Measurements from ENCODE around the gene ZXDC. TPM values are rescaled to one million over a fixed set of nuclear protein-coding genes. Genes with fewer than 3 reads are reported as not detected.

The ZXDC gene
- total RNA-seq, 8 experiments from 2014 or later: 15.1 to 32.0 (median 24.2) TPM

- no peak overlapping the region for H3K4me3 ChIP-seq
- H3K27ac ChIP-seq: no peak overlapping the region
- in situ Hi-C loops (cut with MboI; ENCODE audit: low pct_unique_long_range_greater_than_20kb in 2 of 9, low sequenced_read_pairs in 9 of 9, unreplicated experiment in 9 of 9): loop anchor here in 8 of 9 experiments (5.0 to 25.0 kb wide), 3 partner anchors 143 to 253 kb away; no protein-coding TSS in a partner anchor
- H3K4me1 ChIP-seq (replicated peaks in 1 of 2): peaks cover 8 to 18% of the 10 kb centered on the region in 2 donors
- ATAC-seq (replicated peaks in 6 of 8): no peak
- 24 to 92% (median 75%) methylated on average over 2 to 4 of the region's 4 CpGs; no CpG with 5 or more reads in 6 of the 10 experiments for WGBS, 10 experiments
Measured at GRCh38 chr3:126390751-126391150, 84.9 kb downstream of the ZXDC start.

GRCh38 chr3:126390201-126390600 lies 85.5 kb downstream of the ZXDC start:
- WGBS, 10 experiments: 82 to 100% (median 97%) methylated on average over 1 to 11 of the region's 15 CpGs; no CpG with 5 or more reads in 3 of the 10 experiments
- in situ Hi-C loops (cut with MboI; ENCODE audit: low pct_unique_long_range_greater_than_20kb in 2 of 9, low sequenced_read_pairs in 9 of 9, unreplicated experiment in 9 of 9): loop anchor here in 8 of 9 experiments (5.0 to 25.0 kb wide), 3 partner anchors 143 to 253 kb away; no protein-coding TSS in a partner anchor
- no peak overlapping the region for H3K4me3 ChIP-seq
- no peak for ATAC-seq (replicated peaks in 6 of 8)
- H3K27ac ChIP-seq: no peak overlapping the region
- H3K4me1 ChIP-seq (replicated peaks in 1 of 2): peaks cover 8 to 17% of the 10 kb centered on the region in 2 donors

- ATAC-seq (replicated peaks in 6 of 8): no peak
- Histone ChIP-seq H3K4me3 (no peak overlapping the region), H3K4me1 (replicated peaks in 1 of 2) (peaks cover 4 to 12% of the 10 kb centered on the region in 2 donors), H3K27ac (no peak overlapping the region)
- in situ Hi-C loops (cut with MboI; ENCODE audit: low pct_unique_long_range_greater_than_20kb in 2 of 9, low sequenced_read_pairs in 9 of 9, unreplicated experiment in 9 of 9): loop anchor here in 8 of 9 experiments (5.0 to 25.0 kb wide), 4 partner anchors 135 to 252 kb away; no protein-coding TSS in a partner anchor
- WGBS, 10 experiments: 46 to 100% (median 80%) methylated on average over 1 to 9 of the region's 17 CpGs; no CpG with 5 or more reads in 5 of the 10 experiments
Measured at GRCh38 chr3:126389794-126390146, 85.9 kb downstream of the ZXDC start.

- in situ Hi-C loops (cut with MboI; ENCODE audit: low pct_unique_long_range_greater_than_20kb in 2 of 9, low sequenced_read_pairs in 9 of 9, unreplicated experiment in 9 of 9): loop anchor here in 7 of 9 experiments (10.0 to 25.0 kb wide), 3 partner anchors 134 to 252 kb away; no protein-coding TSS in a partner anchor
- WGBS, 10 experiments: 0 to 31% (median 2%) methylated on average over 2 to 23 of the region's 58 CpGs; no CpG with 5 or more reads in 4 of the 10 experiments
- peak overlapping the region in 4 of 5 donors; percentile 7 to 17 (median 12) for H3K4me3 ChIP-seq
- peaks cover under 1 to 7% of the 10 kb centered on the region in 2 donors for H3K4me1 ChIP-seq (replicated peaks in 1 of 2)
- peak; percentile 96 to 99 (median 98) for ATAC-seq (replicated peaks in 6 of 8)
- H3K27ac ChIP-seq: peak overlapping the region in 1 of 2 donors; percentile 67
Measured at GRCh38 chr3:126389112-126389793, 86.4 kb downstream of the ZXDC start.

Other genes starting within 250 kb of the ZXDC start
- gene KLF15, start 118.5 kb downstream of the ZXDC start, total RNA-seq: 1 to 10 TPM; 1.6 to 4.7 (median 2.9) TPM
- 1 to 10 TPM in 1 of 8 experiments, under 1 TPM in 3, not detected in 4; 0.22 to 5.8 (median 0.66) TPM for gene CFAP100, start 81.0 kb downstream of the ZXDC start, total RNA-seq
- gene UROC1, start 41.9 kb upstream of the ZXDC start, total RNA-seq: under 1 TPM in 6 of 8 experiments, not detected in 2; 0.04 to 0.38 (median 0.10) TPM
- gene CHST13, start 48.3 kb upstream of the ZXDC start, total RNA-seq: 1 to 10 TPM in 1 of 8 experiments, under 1 TPM in 2, not detected in 5; 0.28 to 1.6 (median 0.40) TPM
- under 1 TPM in 2 of 8 experiments, not detected in 6; 0.15 to 0.47 TPM for gene C3orf22, start 83.0 kb upstream of the ZXDC start, total RNA-seq
- gene TXNRD3, start 179.2 kb upstream of the ZXDC start, total RNA-seq: 10 to 100 TPM in 4 of 8 experiments, 1 to 10 TPM in 4; 3.7 to 17.7 (median 7.4) TPM
- 10 to 100 TPM; 13.9 to 71.2 (median 45.4) TPM for gene CHCHD6, start 228.3 kb upstream of the ZXDC start, total RNA-seq

Measured in motor neuron (in vitro differentiated cells).